ENCODE data around the gene CELF1.

GRCh38 chr11:47470671-47471070 is 82.3 kb downstream of the CELF1 start:
- TF ChIP-seq EP300 (IDR thresholded peaks at IDR 0.05; ENCODE audit: borderline replicate concordance) (no peak), CREB1 (IDR thresholded peaks at IDR 0.05; ENCODE audit: low read depth) (no peak), NFIC (IDR thresholded peaks at IDR 0.05) (no peak), USF1 (IDR thresholded peaks at IDR 0.05) (no peak), TEAD4 (IDR thresholded peaks at IDR 0.05) (no peak), ZBTB7A (IDR thresholded peaks at IDR 0.05; ENCODE audit: low read depth) (no peak), TAF1 (IDR thresholded peaks at IDR 0.05; ENCODE audit: low read depth) (no peak), REST (IDR thresholded peaks at IDR 0.05; ENCODE audit: low read depth) (no peak)

Measured in Ishikawa (cell line).